ENCODE data around the gene PCDHGA7. TPM values are rescaled to one million over a fixed set of nuclear protein-coding genes. Genes with fewer than 3 reads are reported as not detected.

Gene PCDHGA7
- total RNA-seq, 4 donors from 2014 or later, result 2.0 to 8.6 (median 3.2) TPM

DNA sequence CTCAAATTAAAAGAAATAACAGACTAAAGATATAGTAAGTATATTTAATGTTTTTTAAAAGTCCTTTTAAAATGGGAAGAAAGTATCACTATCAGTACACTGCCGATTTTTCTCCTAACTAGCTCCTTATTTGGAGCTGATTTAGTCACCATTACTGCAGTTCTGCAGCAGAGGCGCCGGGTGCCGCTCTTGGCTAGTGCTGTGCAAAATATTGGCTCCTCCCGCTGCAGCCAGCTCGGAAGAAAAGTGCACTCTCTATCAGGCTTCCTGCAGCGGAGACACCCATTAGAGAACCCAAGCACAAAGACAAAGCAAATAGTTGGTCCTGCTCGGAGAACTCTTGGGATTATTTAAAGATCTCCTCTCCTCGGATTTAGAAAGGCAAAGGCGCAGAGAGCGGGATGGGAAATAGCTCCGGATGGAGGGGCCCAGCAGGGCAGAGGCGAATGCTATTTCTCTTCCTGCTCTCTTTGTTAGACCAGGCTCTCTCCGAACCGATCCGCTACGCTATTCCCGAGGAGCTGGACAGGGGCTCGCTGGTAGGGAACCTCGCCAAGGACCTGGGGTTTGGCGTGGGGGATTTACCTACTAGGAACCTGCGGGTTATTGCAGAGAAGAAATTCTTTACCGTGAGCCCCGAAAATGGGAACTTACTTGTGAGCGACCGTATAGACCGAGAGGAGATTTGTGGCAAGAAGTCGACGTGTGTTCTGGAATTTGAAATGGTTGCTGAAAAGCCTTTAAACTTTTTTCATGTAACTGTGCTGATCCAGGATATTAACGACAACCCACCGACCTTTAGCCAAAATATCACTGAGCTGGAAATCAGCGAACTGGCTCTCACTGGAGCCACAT lies 12.3 kb upstream of the PCDHGA7 start, which contains the start of gene PCDHGB3:
PCDHGB3 (plus strand) TSS at position 249 of the 855 bp plus-strand sequence; CDS start at position 402, 153 bp downstream.
- DNase-seq, result peak; percentile 21
- Histone ChIP-seq H3K4me1 (no peaks in the 10 kb centered on the region), H3K9me3 (peaks cover 26 to 95% of the 10 kb centered on the region in 2 donors), H3K4me3 (peak within 1 kb of the TSS in 1 of 4 donors; percentile 30), H3K27me3 (peaks cover 15% of the 10 kb centered on the region), H3K27ac (no peak within 1 kb of the TSS), H3K36me3 (peaks cover 0 to 3% (median 0%) of the 10 kb centered on the region in 4 donors)
- in situ Hi-C loops (cut with MboI; ENCODE audit: low pct_ligation_motif_present in 1 of 4, low pct_unique_long_range_greater_than_20kb in 1 of 4, low sequenced_read_pairs in 3 of 4) (loop anchor here in 1 of 4 donors (25.0 kb wide), 1 partner anchor 192 kb away; no protein-coding TSS in a partner anchor), intact Hi-C loops (cut with DNase I; ENCODE audit: low total_unique reads) (no loop called here)
- TF ChIP-seq, protein P1, sequence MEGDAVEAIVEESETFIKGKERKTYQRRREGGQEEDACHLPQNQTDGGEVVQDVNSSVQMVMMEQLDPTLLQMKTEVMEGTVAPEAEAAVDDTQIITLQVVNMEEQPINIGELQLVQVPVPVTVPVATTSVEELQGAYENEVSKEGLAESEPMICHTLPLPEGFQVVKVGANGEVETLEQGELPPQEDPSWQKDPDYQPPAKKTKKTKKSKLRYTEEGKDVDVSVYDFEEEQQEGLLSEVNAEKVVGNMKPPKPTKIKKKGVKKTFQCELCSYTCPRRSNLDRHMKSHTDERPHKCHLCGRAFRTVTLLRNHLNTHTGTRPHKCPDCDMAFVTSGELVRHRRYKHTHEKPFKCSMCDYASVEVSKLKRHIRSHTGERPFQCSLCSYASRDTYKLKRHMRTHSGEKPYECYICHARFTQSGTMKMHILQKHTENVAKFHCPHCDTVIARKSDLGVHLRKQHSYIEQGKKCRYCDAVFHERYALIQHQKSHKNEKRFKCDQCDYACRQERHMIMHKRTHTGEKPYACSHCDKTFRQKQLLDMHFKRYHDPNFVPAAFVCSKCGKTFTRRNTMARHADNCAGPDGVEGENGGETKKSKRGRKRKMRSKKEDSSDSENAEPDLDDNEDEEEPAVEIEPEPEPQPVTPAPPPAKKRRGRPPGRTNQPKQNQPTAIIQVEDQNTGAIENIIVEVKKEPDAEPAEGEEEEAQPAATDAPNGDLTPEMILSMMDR (IDR thresholded peaks at IDR 0.05), result peak in 1 of 5 experiments; percentile 14
- TF ChIP-seq EP300 (IDR thresholded peaks at IDR 0.05; ENCODE audit: low read depth), result no peak
- TF ChIP-seq POLR2AphosphoS5 (IDR thresholded peaks at IDR 0.05), result no peak
- no peak for TF ChIP-seq POLR2A (IDR thresholded peaks at IDR 0.05)
- 47 to 52% methylated on average over 12 to 32 of the region's 32 CpGs for WGBS, 2 donors (ENCODE audit: low coverage in 1 of 2)

DNA sequence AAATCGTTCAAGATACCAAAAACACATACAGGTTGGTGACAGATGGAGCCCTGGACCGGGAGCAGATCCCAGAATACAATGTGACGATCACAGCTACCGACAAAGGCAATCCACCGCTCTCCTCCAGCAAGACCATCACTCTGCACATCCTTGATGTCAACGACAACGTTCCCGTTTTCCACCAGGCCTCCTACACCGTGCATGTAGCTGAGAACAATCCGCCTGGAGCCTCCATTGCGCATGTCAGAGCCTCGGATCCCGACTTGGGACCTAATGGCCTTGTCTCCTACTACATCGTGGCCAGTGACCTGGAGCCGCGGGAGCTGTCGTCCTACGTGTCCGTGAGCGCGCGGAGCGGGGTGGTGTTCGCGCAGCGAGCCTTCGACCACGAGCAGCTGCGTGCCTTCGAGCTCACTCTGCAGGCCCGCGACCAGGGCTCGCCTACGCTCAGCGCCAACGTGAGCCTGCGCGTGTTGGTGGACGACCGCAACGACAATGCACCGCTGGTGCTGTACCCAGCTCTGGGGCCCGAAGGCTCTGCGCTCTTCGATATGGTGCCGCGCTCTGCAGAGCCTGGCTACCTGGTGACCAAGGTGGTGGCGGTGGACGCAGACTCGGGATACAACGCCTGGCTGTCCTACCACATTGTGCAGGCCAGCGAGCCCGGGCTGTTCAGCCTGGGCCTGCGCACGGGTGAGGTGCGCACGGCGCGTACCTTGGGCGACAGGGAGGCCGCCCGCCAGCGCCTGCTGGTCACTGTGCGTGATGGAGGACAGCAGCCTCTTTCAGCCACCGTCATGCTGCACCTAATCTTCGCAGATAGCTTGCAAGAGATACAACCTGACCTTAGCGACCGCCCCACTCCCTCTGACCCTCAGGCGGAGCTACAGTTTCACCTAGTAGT lies 10.7 kb upstream of the PCDHGA7 start:
- WGBS, 2 donors (ENCODE audit: low coverage in 1 of 2), result 57 to 76% methylated on average over 2 to 69 of the region's 69 CpGs
- no peak for DNase-seq
- Histone ChIP-seq H3K4me3 (no peak overlapping the region), H3K4me1 (no peaks in the 10 kb centered on the region), H3K27me3 (peaks cover 5% of the 10 kb centered on the region), H3K36me3 (peaks cover 0 to 3% (median 0%) of the 10 kb centered on the region in 4 donors), H3K27ac (no peak overlapping the region), H3K9me3 (peaks cover 19 to 90% of the 10 kb centered on the region in 2 donors)
- in situ Hi-C loops (cut with MboI; ENCODE audit: low pct_ligation_motif_present in 1 of 4, low pct_unique_long_range_greater_than_20kb in 1 of 4, low sequenced_read_pairs in 3 of 4), result loop anchor here in 1 of 4 donors (25.0 kb wide), 1 partner anchor 190 kb away; no protein-coding TSS in a partner anchor
- TF ChIP-seq POLR2AphosphoS5 (IDR thresholded peaks at IDR 0.05) (no peak), POLR2A (IDR thresholded peaks at IDR 0.05) (no peak), EP300 (IDR thresholded peaks at IDR 0.05; ENCODE audit: low read depth) (no peak)
- TF ChIP-seq, protein P1 (IDR thresholded peaks at IDR 0.05), result no peak
- intact Hi-C loops (cut with DNase I; ENCODE audit: low total_unique reads), result no loop called here

DNA sequence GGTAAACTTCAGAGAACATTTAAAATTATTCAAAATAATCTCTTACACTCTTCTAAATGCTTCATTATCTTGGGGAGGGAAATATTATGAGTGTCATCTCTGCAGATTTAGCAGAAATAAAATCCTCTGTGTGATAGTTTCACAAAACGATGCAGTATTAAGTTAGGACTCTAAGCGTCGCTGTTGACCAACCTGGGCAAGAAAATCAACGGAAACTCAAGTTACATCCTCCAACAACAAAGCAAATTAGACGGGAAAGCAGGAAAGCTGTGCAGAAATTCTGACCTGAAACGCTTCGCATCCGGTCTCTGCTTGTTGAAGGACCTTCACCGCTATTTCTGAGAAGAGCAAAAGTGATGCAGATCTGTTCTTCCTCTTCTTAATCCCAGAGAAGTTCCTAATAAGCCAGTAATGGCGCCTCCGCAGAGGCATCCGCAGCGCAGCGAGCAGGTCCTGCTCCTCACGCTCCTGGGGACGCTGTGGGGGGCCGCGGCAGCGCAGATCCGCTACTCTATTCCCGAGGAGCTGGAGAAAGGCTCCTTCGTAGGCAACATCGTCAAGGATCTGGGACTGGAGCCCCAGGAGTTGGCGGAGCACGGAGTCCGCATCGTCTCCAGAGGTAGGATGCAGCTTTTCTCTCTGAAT lies 8.7 kb upstream of the PCDHGA7 start, which contains the start of gene PCDHGA6:
PCDHGA6 (plus strand) TSS at position 219 of the 645 bp plus-strand sequence; CDS start at position 412, 193 bp downstream.
- Histone ChIP-seq H3K36me3 (peaks cover 0 to 3% (median 0%) of the 10 kb centered on the region in 4 donors), H3K4me3 (peak within 1 kb of the TSS in 1 of 4 donors; percentile 2), H3K27me3 (peaks cover 5% of the 10 kb centered on the region), H3K9me3 (peaks cover 19 to 95% of the 10 kb centered on the region in 2 donors), H3K27ac (no peak within 1 kb of the TSS), H3K4me1 (no peaks in the 10 kb centered on the region)
- TF ChIP-seq, protein P1 (IDR thresholded peaks at IDR 0.05), result no peak
- TF ChIP-seq EP300 (IDR thresholded peaks at IDR 0.05; ENCODE audit: low read depth) (no peak), POLR2A (IDR thresholded peaks at IDR 0.05) (no peak), POLR2AphosphoS5 (IDR thresholded peaks at IDR 0.05) (no peak)
- WGBS, 2 donors (ENCODE audit: low coverage in 1 of 2), result 43 to 53% methylated on average over 9 to 27 of the region's 27 CpGs
- in situ Hi-C loops (cut with MboI; ENCODE audit: low pct_ligation_motif_present in 1 of 4, low pct_unique_long_range_greater_than_20kb in 1 of 4, low sequenced_read_pairs in 3 of 4) (loop anchor here in 1 of 4 donors (25.0 kb wide), 1 partner anchor 189 kb away; no protein-coding TSS in a partner anchor), intact Hi-C loops (cut with DNase I; ENCODE audit: low total_unique reads) (no loop called here)
- no peak for DNase-seq
